GM19043 (cell line): Measurements from ENCODE around the gene SOX5.

Experiments
- ATAC-seq: cut with Tn5 transposase; IDR thresholded peaks from one replicate; pipeline ENCODE4 v1.9.1; 2021; ENCODE audit warnings: low read depth; ENCODE audit not compliant: unreplicated experiment

Gene SOX5

GRCh38 chr12:23703051-23703450, 246.4 kb downstream of the SOX5 start:
- ATAC-seq, result no peak

GRCh38 chr12:23699031-23699430, 250.4 kb downstream of the SOX5 start:
- ATAC-seq, result no peak

- ATAC-seq, result no peak
Measured at GRCh38 chr12:23694920-23695319, 254.6 kb downstream of the SOX5 start.

- ATAC-seq, result no peak
Measured at GRCh38 chr12:23694307-23694706, 255.2 kb downstream of the SOX5 start.

- no peak for ATAC-seq
Measured at GRCh38 chr12:23687947-23688346, 261.5 kb downstream of the SOX5 start.

- no peak for ATAC-seq
Measured at GRCh38 chr12:23686095-23686494, 263.4 kb downstream of the SOX5 start.

GRCh38 chr12:23684121-23684520, 265.3 kb downstream of the SOX5 start:
- ATAC-seq, result no peak

GRCh38 chr12:23681237-23681636, 268.2 kb downstream of the SOX5 start:
- ATAC-seq, result no peak

- ATAC-seq, result no peak
Measured at GRCh38 chr12:23674064-23674463, 275.4 kb downstream of the SOX5 start.

GRCh38 chr12:23671881-23672280, 277.6 kb downstream of the SOX5 start:
- no peak for ATAC-seq

GRCh38 chr12:23670684-23671083, 278.8 kb downstream of the SOX5 start:
- no peak for ATAC-seq

GRCh38 chr12:23669691-23670090, 279.8 kb downstream of the SOX5 start:
- ATAC-seq, result no peak

- ATAC-seq, result no peak
Measured at GRCh38 chr12:23666866-23667265, 282.6 kb downstream of the SOX5 start.

GRCh38 chr12:23662966-23663365, 286.5 kb downstream of the SOX5 start:
- no peak for ATAC-seq

- no peak for ATAC-seq
Measured at GRCh38 chr12:23659131-23659530, 290.3 kb downstream of the SOX5 start.

GRCh38 chr12:23657598-23657997, 291.9 kb downstream of the SOX5 start:
- ATAC-seq, result no peak

GRCh38 chr12:23655884-23656283, 293.6 kb downstream of the SOX5 start:
- no peak for ATAC-seq

- ATAC-seq, result no peak
Measured at GRCh38 chr12:23655112-23655511, 294.4 kb downstream of the SOX5 start.

GRCh38 chr12:23648546-23648945, 300.9 kb downstream of the SOX5 start:
- ATAC-seq, result no peak

- no peak for ATAC-seq
Measured at GRCh38 chr12:23640754-23641153, 308.7 kb downstream of the SOX5 start.

GRCh38 chr12:23634344-23634743, 315.1 kb downstream of the SOX5 start:
- no peak for ATAC-seq

GRCh38 chr12:23631786-23632377, 317.6 kb downstream of the SOX5 start:
- no peak for ATAC-seq

GRCh38 chr12:23630524-23630923, 318.9 kb downstream of the SOX5 start:
- no peak for ATAC-seq
